Ishikawa (cell line): ENCODE results near the gene F2R.

Experiments
- CEBPB ChIP-seq: IDR thresholded peaks from 2 replicates; pipeline ENCODE4 v1.6.1; 2012
- CREB1 ChIP-seq: IDR thresholded peaks from 2 replicates; pipeline ENCODE4 v1.6.1; 2012; ENCODE audit warnings: low read depth
- EGR1 ChIP-seq: IDR thresholded peaks from 2 replicates; pipeline ENCODE4 v1.6.1; 2012
- EP300 ChIP-seq: IDR thresholded peaks from 2 replicates; pipeline ENCODE4 v1.6.1; 2012; ENCODE audit warnings: borderline replicate concordance
- FOXM1 ChIP-seq: IDR thresholded peaks from 2 replicates; pipeline ENCODE4 v1.6.1; 2012; ENCODE audit warnings: low read depth, borderline replicate concordance
- NFIC ChIP-seq: IDR thresholded peaks from 2 replicates; pipeline ENCODE4 v1.6.1; 2012
- RAD21 ChIP-seq: IDR thresholded peaks from 2 replicates; pipeline ENCODE4 v1.6.1; 2012; ENCODE audit warnings: low read depth
- REST ChIP-seq: IDR thresholded peaks from 2 replicates; pipeline ENCODE4 v1.6.1; 2012; ENCODE audit warnings: low read depth, mild to moderate bottlenecking
- TAF1 ChIP-seq: IDR thresholded peaks from 2 replicates; pipeline ENCODE4 v1.6.1; 2012; ENCODE audit warnings: low read depth, mild to moderate bottlenecking
- TCF12 ChIP-seq: IDR thresholded peaks from 2 replicates; pipeline ENCODE4 v1.6.1; 2012; ENCODE audit warnings: low read depth
- TEAD4 ChIP-seq: IDR thresholded peaks from 2 replicates; pipeline ENCODE4 v1.6.1; 2012
- YY1 ChIP-seq: IDR thresholded peaks from 2 replicates; pipeline ENCODE4 v1.6.1; 2012; ENCODE audit warnings: low read depth
- ZBTB7A ChIP-seq: IDR thresholded peaks from 2 replicates; pipeline ENCODE4 v1.6.1; 2012; ENCODE audit warnings: low read depth
- TF ChIP-seq, protein P1 (sequence below): IDR thresholded peaks from 2 replicates; pipeline ENCODE4 v1.6.1; 2012
- TF ChIP-seq, protein P2 (sequence below): IDR thresholded peaks from 2 replicates; pipeline ENCODE4 v1.6.1; 2012

Gene F2R

DNA sequence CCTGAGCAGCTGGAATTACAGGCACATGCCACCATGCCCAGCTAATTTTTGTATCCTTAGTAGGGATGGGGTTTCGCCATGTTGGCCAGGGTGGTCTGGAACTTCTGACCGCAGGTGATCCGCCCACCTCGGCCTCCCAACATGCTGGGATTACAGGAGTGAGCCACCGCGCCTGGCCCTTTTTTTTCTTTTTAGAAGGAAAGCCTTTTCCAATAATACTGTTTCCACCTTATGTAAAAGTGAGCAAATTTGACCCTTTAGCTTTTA lies 23.7 kb upstream of the F2R start:
- TF ChIP-seq NFIC: no peak
- no peak for TF ChIP-seq CEBPB
- no peak for TF ChIP-seq RAD21
- no peak for TF ChIP-seq REST

- TF ChIP-seq EGR1 (no peak), TAF1 (no peak), EP300 (no peak)
Observed at GRCh38 chr5:76692651-76693050, 23.3 kb upstream of the F2R start.

DNA sequence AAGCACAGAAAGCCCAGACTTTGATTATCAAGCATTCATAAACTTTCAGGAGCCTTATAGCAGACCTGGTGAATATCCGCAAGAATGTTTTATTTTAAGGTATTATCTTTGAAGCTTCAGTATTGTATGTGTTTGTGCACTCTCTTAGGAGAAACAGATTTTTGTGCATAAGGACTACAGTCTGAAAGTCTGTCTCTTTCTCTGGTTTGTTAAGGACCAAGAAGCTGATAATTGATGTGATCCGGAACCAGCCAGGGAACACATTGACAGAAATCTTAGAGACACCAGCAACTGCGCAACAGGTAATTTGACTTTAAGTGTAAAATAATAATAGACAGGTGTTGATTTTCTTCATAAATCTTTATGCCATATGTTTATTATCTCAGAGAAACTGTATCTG lies 22.8 kb upstream of the F2R start:
- TF ChIP-seq FOXM1 (no peak), YY1 (no peak), REST (no peak), CEBPB (no peak), RAD21 (no peak)

- TF ChIP-seq EGR1 (no peak), YY1 (no peak), TAF1 (no peak), FOXM1 (no peak), REST (no peak), EP300 (no peak), TEAD4 (no peak), ZBTB7A (no peak), TCF12 (no peak)
- TF ChIP-seq, protein P1, sequence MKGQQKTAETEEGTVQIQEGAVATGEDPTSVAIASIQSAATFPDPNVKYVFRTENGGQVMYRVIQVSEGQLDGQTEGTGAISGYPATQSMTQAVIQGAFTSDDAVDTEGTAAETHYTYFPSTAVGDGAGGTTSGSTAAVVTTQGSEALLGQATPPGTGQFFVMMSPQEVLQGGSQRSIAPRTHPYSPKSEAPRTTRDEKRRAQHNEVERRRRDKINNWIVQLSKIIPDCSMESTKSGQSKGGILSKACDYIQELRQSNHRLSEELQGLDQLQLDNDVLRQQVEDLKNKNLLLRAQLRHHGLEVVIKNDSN: no peak
- TF ChIP-seq, protein P2, sequence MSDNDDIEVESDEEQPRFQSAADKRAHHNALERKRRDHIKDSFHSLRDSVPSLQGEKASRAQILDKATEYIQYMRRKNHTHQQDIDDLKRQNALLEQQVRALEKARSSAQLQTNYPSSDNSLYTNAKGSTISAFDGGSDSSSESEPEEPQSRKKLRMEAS: no peak
Observed at GRCh38 chr5:76694317-76694716, 21.6 kb upstream of the F2R start.

- no peak for TF ChIP-seq CREB1
Observed at GRCh38 chr5:76695346-76695745, 20.6 kb upstream of the F2R start.

- TF ChIP-seq YY1: no peak
- no peak for TF ChIP-seq ZBTB7A
- TF ChIP-seq, protein P1: no peak
- no peak for TF ChIP-seq TCF12
- TF ChIP-seq, protein P2: no peak
- TF ChIP-seq EP300: no peak
- TF ChIP-seq NFIC: no peak
- no peak for TF ChIP-seq FOXM1
Observed at GRCh38 chr5:76696251-76696650, 19.7 kb upstream of the F2R start.
